BLaER1 treated with 17β-estradiol and CSF1 and Interleukin-3, amounts not matched to agents 10 nM and 100 nM (cell line): ENCODE data around the gene DNTT.

Experiments
- H3K27ac ChIP-seq, 11 experiments: shearing (Covaris generic); formaldehyde crosslinking; 2 replicates each; pipeline ENCODE4 v1.8.1; 2022
- H3K27me3 ChIP-seq, 11 experiments: shearing (Covaris generic); formaldehyde crosslinking; 2 replicates each; pipeline ENCODE4 v1.8.1; 2022
- H3K36me3 ChIP-seq, 11 experiments: shearing (Covaris generic); formaldehyde crosslinking; 2 replicates each; pipeline ENCODE4 v1.8.1; 2022
- H3K4me1 ChIP-seq, 10 experiments: shearing (Covaris generic); formaldehyde crosslinking; 2 replicates each; pipeline ENCODE4 v1.8.1; 2022
- H3K4me2 ChIP-seq, 11 experiments: shearing (Covaris generic); formaldehyde crosslinking; 2 replicates each; pipeline ENCODE4 v1.8.1; 2022
- H3K4me3 ChIP-seq, 10 experiments: shearing (Covaris generic); formaldehyde crosslinking; 2 replicates each; pipeline ENCODE4 v1.8.1; 2022
- H3K9ac ChIP-seq, 11 experiments: shearing (Covaris generic); formaldehyde crosslinking; 2 replicates each; pipeline ENCODE4 v1.8.1; 2022
- H3K9me3 ChIP-seq, 11 experiments: shearing (Covaris generic); formaldehyde crosslinking; replicated peaks in 1 of 11; 2 replicates each; pipeline ENCODE4 v1.8.1; 2022
- H4K20me1 ChIP-seq, 11 experiments: shearing (Covaris generic); formaldehyde crosslinking; 2 replicates each; pipeline ENCODE4 v1.8.1; 2022
- Cebpa-rat ChIP-seq, 11 experiments: shearing (Covaris generic); IDR thresholded peaks; 2 replicates each; pipeline ENCODE4 v1.8.1; 2022

The DNTT gene

DNA sequence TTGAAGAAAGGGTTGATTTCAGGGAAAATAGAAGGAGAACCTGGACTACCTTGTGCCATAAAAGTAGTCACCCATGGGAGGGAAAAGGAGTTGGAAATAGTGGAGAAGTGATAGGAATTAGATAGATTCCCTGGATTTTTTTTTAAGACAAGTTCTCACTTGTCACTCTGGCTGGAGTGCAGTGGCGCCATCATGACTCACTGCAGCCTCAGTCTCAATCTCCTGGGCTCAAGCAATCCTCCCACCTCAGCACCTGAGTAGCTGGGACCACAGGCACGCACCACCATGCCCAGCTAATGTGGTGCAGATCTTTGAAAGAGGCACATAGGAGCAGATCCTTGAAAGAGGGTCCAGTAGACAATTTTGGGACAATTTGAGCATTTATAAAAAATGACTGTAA, 23.4 kb upstream of the DNTT start:
- Histone ChIP-seq H3K4me2 (no peak overlapping the region), H3K9ac (no peak overlapping the region), H3K4me1 (peaks cover 0 to 44% (median 17%) of the 10 kb centered on the region in 10 experiments; a peak in 16 of 20 replicates), H3K9me3 (peaks cover 0 to 42% (median 29%) of the 10 kb centered on the region in 11 experiments; a peak in 17 of 22 replicates), H4K20me1 (no peaks in the 10 kb centered on the region), H3K4me3 (no peak overlapping the region), H3K27ac (no peak overlapping the region), H3K27me3 (no peaks in the 10 kb centered on the region), H3K36me3 (peaks cover 0 to 4% (median 0%) of the 10 kb centered on the region in 11 experiments; a peak in 1 of 22 replicates)
- TF ChIP-seq Cebpa-rat (IDR thresholded peaks at IDR 0.05), result no peak

DNA sequence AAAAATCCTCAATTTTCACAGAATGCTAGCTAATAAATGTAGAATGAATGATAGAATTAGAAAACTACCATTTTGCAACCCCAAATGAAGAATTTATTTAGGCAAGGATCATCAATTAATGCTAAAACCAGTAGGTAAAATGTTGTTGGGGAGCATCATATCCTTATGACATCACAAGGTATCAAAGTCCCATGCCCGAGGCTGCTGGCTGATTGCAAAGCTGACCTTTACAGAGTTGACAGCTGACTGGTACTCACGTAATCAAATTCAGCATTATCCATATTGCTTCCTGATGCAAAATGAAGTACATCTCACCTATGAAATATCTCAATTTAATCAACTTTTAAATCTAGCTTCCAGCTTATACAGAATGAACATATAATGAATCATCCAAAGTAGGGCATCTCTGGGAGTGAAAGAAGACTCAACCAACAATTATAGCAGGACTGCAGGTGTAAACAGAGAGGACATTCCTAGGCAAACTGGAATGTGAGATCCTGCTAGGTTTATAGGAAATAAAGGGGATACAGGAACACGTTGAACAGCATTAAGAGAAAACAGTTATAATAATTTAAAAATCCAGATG, 22.7 kb upstream of the DNTT start:
- Histone ChIP-seq H4K20me1 (no peaks in the 10 kb centered on the region), H3K27ac (no peak overlapping the region), H3K4me3 (no peak overlapping the region), H3K27me3 (no peaks in the 10 kb centered on the region), H3K9me3 (peaks cover 0 to 42% (median 29%) of the 10 kb centered on the region in 11 experiments; a peak in 17 of 22 replicates), H3K4me2 (no peak overlapping the region), H3K9ac (no peak overlapping the region), H3K36me3 (peaks cover 0 to 4% (median 0%) of the 10 kb centered on the region in 11 experiments; a peak in 1 of 22 replicates), H3K4me1 (peaks cover under 1 to 44% (median 19%) of the 10 kb centered on the region in 10 experiments; a peak in 19 of 20 replicates)
- TF ChIP-seq Cebpa-rat (IDR thresholded peaks at IDR 0.05), result no peak

DNA sequence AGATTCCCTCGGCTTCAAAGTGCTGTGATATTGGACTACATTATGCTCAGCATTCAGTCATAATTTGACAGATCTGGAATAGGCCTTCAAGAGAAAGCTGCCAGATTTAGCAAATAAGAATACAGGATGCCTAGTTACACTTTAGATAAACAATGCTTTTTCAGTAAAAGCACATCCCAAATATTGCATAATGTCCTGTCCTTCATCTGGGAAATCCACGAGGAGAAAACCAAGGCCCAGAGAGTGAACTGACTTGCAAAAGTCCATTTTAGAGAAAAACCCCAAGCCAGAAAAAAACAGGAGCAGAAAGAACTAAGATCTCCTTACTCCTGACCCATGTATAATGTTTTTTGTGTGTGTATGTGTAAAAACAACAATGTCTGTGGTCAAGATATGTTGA, 20.9 kb upstream of the DNTT start:
- peaks cover 0 to 28% (median 17%) of the 10 kb centered on the region in 11 experiments; a peak in 16 of 22 replicates for H3K9me3 ChIP-seq
- H3K27ac ChIP-seq, result no peak overlapping the region
- no peaks in the 10 kb centered on the region for H4K20me1 ChIP-seq
- no peak overlapping the region for H3K4me2 ChIP-seq
- peaks cover 0 to 4% (median 0%) of the 10 kb centered on the region in 11 experiments; a peak in 1 of 22 replicates for H3K36me3 ChIP-seq
- no peak overlapping the region for H3K9ac ChIP-seq
- no peak overlapping the region for H3K4me3 ChIP-seq
- no peak for TF ChIP-seq Cebpa-rat (IDR thresholded peaks at IDR 0.05)
- H3K27me3 ChIP-seq, result no peaks in the 10 kb centered on the region
- H3K4me1 ChIP-seq, result peaks cover 18 to 57% (median 36%) of the 10 kb centered on the region in 10 experiments

DNA sequence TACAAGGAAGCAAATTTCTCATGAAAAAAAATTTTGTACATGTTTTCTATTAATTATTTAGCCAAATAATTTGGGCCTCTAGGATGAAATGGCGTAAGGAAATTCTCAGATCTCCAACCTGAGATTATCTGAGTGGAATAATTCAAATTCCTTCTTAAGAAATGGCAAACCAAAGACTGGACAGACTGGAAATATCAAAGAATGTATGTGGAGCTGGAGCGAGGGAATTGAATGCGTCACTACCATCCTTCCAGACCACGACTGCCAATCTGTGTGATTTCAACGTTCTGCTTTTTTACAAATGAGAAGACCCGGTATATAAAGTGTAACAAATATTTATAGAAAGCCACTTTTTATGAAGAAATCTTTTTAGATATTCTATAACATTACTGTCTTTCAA, 20.5 kb upstream of the DNTT start:
- no peak overlapping the region for H3K4me2 ChIP-seq

DNA sequence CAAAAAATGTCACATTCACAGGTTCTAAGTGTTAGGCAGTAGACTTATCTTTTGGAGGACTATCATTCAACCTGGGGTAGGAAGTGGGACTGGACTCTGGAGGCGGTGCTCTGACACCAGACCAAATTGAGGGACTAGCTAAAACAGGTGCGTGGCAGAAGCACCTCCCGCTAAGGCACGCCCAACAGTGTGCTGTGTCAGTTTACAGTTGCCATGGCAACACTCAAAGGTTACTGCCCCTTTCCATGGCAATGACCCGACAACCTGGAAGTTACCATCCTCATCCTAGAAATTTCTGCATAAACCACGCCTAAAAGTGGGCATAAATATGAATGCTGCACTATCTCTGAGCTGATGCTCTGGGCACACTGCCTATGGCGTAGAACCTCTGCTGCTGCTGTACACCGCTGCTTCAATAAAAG, 18.9 kb upstream of the DNTT start:
- Histone ChIP-seq H3K36me3 (peaks cover 0 to 4% (median 0%) of the 10 kb centered on the region in 11 experiments; a peak in 1 of 22 replicates), H3K27me3 (no peaks in the 10 kb centered on the region), H3K27ac (peak overlapping the region in 4 of 11 experiments; percentile 2 to 21 (median 16); a peak in 4 of 22 replicates), H3K9me3 (peaks cover 0 to 26% (median 17%) of the 10 kb centered on the region in 11 experiments; a peak in 16 of 22 replicates), H4K20me1 (no peaks in the 10 kb centered on the region), H3K4me1 (peaks cover 37 to 70% (median 55%) of the 10 kb centered on the region in 10 experiments), H3K4me3 (no peak overlapping the region), H3K9ac (no peak overlapping the region), H3K4me2 (peak overlapping the region in 8 of 11 experiments; percentile 3 to 98 (median 94); a peak in 12 of 22 replicates)
- no peak for TF ChIP-seq Cebpa-rat (IDR thresholded peaks at IDR 0.05)

More for the DNA sequence above, 20.5 kb upstream of the DNTT start:
- Histone ChIP-seq H3K4me3 (no peak overlapping the region), H3K36me3 (peaks cover 0 to 4% (median 0%) of the 10 kb centered on the region in 11 experiments; a peak in 1 of 22 replicates), H3K9me3 (peaks cover 0 to 26% (median 17%) of the 10 kb centered on the region in 11 experiments; a peak in 16 of 22 replicates), H3K27me3 (no peaks in the 10 kb centered on the region), H3K4me1 (peaks cover 22 to 60% (median 39%) of the 10 kb centered on the region in 10 experiments), H3K27ac (no peak overlapping the region), H4K20me1 (no peaks in the 10 kb centered on the region), H3K9ac (no peak overlapping the region)
- TF ChIP-seq Cebpa-rat (IDR thresholded peaks at IDR 0.05), result no peak

DNA sequence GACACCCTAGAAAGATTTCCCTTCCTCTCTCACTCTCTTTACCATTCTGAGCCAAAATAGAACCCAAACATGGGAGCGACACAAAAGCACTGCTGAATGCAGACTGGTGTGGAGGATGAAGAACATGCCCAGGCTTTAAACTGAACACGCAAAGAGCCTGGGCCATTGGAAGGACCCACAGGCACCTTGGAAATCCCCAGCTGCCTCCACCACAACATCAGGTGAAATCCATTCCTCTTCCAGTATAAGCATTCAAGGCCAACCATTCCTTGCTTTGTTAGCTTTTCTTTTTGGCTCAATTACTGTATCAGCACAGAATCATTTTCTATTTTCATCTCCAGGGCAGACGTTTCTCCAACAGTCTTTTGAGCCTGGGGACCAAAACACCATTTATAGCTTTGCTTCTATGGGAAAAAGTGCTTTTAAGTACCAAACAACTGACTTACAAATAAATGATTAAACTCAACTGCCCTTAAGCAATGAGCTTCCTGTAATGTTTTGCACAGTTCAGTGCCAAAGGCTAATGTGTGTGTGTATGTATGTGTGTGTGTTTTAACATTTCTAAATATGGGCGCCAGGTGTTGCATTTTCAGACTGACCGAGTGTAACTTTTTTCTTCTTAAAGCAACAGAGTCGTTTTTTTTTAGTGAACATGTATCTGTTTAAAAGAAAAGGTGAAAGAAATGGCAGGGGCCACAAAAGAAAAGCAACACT, 16.7 kb upstream of the DNTT start:
- Histone ChIP-seq H3K27ac (peak overlapping the region in 10 of 11 experiments; percentile 38 to 86 (median 78); a peak in 19 of 22 replicates), H3K4me3 (peak overlapping the region; percentile 1 to 60 (median 48); a peak in 18 of 20 replicates), H3K4me2 (peak overlapping the region; percentile 73 to 98 (median 90)), H3K9ac (peak overlapping the region; percentile 9 to 75 (median 69); a peak in 20 of 22 replicates), H3K4me1 (peaks cover 51 to 92% (median 75%) of the 10 kb centered on the region in 10 experiments), H3K27me3 (no peaks in the 10 kb centered on the region), H3K36me3 (no peaks in the 10 kb centered on the region; a peak in 1 of 22 replicates), H4K20me1 (no peaks in the 10 kb centered on the region), H3K9me3 (peaks cover 0 to 11% (median 6%) of the 10 kb centered on the region in 11 experiments; a peak in 11 of 22 replicates)
- no peak for TF ChIP-seq Cebpa-rat (IDR thresholded peaks at IDR 0.05)

DNA sequence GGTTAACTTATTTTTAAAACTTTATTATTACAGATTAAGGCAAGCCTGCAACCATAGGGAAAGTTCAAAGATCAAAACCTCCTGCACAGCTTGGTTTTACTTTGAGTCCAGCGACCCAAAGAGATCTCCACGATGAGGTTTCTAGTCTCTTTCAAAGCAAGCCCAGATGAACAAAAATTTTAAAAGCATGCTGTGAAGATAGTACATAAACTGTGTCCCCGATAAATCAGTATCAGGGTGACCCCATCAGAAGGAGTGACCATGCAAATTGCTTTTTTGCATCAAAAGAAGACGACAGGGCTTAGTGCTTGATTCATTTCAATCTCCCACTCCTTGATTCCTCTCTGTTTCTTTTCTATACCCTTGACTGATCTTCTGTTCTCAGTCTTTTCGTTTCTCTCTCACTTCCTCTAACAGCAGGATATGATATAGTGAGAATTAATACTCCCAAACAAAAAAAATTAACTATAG, 16.0 kb upstream of the DNTT start:
- H3K4me1 ChIP-seq, result peaks cover 51 to 97% (median 81%) of the 10 kb centered on the region in 10 experiments
- peak overlapping the region; percentile 1 to 60 (median 48); a peak in 18 of 20 replicates for H3K4me3 ChIP-seq
- H4K20me1 ChIP-seq, result no peaks in the 10 kb centered on the region
- peaks cover 0 to 4% (median under 1%) of the 10 kb centered on the region in 11 experiments; a peak in 9 of 22 replicates for H3K9me3 ChIP-seq
- peak overlapping the region; percentile 73 to 98 (median 90) for H3K4me2 ChIP-seq
- no peak for TF ChIP-seq Cebpa-rat (IDR thresholded peaks at IDR 0.05)
- no peaks in the 10 kb centered on the region for H3K27me3 ChIP-seq
- no peaks in the 10 kb centered on the region for H3K36me3 ChIP-seq
- H3K9ac ChIP-seq, result peak overlapping the region; percentile 9 to 75 (median 69); a peak in 20 of 22 replicates
- H3K27ac ChIP-seq, result peak overlapping the region in 10 of 11 experiments; percentile 38 to 86 (median 78); a peak in 20 of 22 replicates

DNA sequence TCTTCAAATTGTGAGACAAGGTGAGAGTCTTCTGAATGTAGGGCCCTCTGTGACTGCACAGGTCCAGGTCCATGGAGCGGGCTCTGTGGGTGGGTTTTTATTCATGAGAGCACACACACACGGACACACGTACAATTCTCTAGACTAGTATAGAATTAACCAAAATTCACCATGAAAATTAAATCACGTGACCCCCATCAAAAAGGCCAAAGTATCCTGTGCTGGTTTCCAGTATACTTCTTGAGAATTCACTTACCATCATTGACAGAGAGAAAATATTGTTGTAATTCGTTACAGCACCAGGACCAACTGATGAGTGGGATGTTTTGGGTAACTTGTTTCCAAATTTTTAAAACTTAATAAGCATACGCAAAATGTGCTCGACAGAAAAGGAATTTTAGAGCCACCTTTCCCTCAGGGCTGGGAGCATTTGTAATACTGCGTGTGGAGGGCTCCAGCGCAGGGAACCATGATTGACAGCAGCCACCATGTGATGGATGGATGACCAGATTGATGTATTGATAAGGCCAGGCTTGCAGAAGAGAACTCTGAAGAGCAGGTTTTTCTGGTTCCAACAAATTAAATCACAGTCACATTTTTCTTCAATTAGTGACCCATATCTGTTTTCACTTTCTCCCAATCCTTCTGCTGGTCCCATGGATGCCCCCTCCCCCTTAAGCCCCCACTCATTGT, 14.9 kb upstream of the DNTT start:
- H3K4me1 ChIP-seq, result peaks cover 59 to 100% (median 91%) of the 10 kb centered on the region in 10 experiments

More for the DNA sequence above, 14.9 kb upstream of the DNTT start:
- H3K9me3 ChIP-seq, result no peaks in the 10 kb centered on the region
- no peak overlapping the region for H3K4me3 ChIP-seq
- H4K20me1 ChIP-seq, result no peaks in the 10 kb centered on the region
- H3K9ac ChIP-seq, result peak overlapping the region in 5 of 11 experiments; percentile 58 to 75 (median 71); a peak in 8 of 22 replicates
- H3K27me3 ChIP-seq, result no peaks in the 10 kb centered on the region
- peak overlapping the region; percentile 73 to 98 (median 87); a peak in 21 of 22 replicates for H3K4me2 ChIP-seq
- TF ChIP-seq Cebpa-rat (IDR thresholded peaks at IDR 0.05), result no peak
- peak overlapping the region in 10 of 11 experiments; percentile 38 to 86 (median 78); a peak in 19 of 22 replicates for H3K27ac ChIP-seq
- no peaks in the 10 kb centered on the region for H3K36me3 ChIP-seq
